AG09319 (cell line): ENCODE results near the gene TLCD2.
"Not testable (repeated sequence)": the region's sequence is repeated elsewhere in the genome, so short reads cannot be mapped to it uniquely, and the experiment has no call there.

Source experiments
- DNase-seq: peaks from one replicate; pipeline ENCODE4 v3.0.0-alpha.2; 2010; ENCODE audit warnings: low read depth; ENCODE audit errors: extremely low read depth
- CTCF ChIP-seq: IDR thresholded peaks from 2 replicates; pipeline ENCODE4 v1.5.1; 2011; ENCODE audit warnings: low read depth, mild to moderate bottlenecking, inconsistent platforms, low read length, moderate library complexity

The TLCD2 gene

GRCh38 chr17:1686086-1686485 is 24.1 kb downstream of the TLCD2 start:
- no peak for TF ChIP-seq CTCF
- no peak for DNase-seq

- TF ChIP-seq CTCF, result no peak
- peak; percentile 92 for DNase-seq
Observed at GRCh38 chr17:1684378-1685189, 25.6 kb downstream of the TLCD2 start, which contains the start of gene PRPF8. PRPF8 (minus strand) TSS chr17:1684867; CDS start chr17:1684571, 296 bp downstream.

- TF ChIP-seq CTCF, result no peak
- no peak for DNase-seq
Observed at GRCh38 chr17:1683459-1683858, 26.7 kb downstream of the TLCD2 start.

GRCh38 chr17:1676401-1676800 is 33.8 kb downstream of the TLCD2 start:
- TF ChIP-seq CTCF, result no peak
- DNase-seq, result no peak

DNA sequence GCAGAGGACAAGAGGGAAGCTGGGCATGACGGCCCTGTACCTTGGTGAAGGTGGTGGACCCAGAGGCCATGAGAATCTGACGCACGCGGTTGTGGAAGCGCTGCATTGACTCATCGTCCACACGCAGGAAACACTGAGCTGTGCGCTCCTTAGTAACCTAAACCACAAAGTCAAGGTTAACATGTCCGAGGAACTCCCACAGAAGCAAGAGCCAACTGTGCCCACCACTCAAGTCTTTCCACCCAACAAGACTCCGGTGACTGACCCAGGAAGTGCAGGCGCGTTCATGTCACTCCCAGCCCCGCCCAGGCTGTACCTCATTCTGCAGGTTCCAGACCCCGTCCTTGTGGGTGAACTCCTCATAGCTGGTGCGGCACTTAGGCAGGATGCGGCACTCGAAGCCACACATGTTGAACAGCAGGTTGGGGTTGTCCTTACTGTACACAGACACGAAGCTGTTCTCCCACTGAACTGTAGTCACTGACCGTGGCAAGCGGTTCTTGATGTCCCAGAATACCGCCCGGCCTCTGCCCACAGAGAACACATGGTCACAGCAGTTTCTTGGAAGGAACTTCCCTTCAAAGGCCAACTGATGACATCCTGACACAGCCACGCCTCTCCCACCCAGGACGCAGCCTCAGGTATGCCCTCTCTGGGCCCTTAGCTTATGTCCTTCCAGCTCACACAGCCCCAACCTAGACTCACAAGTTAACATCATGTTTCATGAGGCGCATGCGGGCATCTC is 37.0 kb downstream of the TLCD2 start:
- TF ChIP-seq CTCF, result no peak
- no peak for DNase-seq

GRCh38 chr17:1663934-1664333 is 46.2 kb downstream of the TLCD2 start:
- DNase-seq, result not testable (repeated sequence)

DNA sequence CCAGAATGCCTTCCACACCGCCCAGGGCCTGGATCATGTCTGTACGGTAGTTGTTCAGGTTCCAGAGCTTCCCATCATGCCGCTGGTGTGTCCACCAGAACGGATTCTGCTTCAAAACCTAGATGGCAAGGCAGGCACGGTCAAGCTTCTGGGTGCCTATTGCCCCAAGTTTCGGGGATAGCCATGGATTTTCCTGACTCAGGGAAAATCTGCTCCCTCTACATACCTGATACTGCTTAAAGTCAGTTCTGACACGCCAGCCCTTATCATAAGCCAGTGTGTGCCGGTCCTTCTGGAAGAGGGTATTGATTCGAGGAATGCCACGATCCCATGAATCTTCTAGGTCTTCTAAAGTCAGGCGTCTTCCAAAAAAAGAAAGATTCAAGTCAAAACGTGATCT is 49.1 kb downstream of the TLCD2 start:
- no peak for DNase-seq
- no peak for TF ChIP-seq CTCF
